Calu3 (cell line): ENCODE measurements around the gene ZIM2. TPM values are rescaled to one million over a fixed set of nuclear protein-coding genes. Genes with fewer than 3 reads are reported as not detected.

ENCODE experiments used
- BruUV-seq: library from RNA; stranded (reverse); fragments of 400-500 nt; replicated peaks from 2 replicates; lab custom pipeline; 2021; lab: Mats Ljungman, UMichigan
- CTCF ChIA-PET: fragments of 300-600 bp; sonication (Branson Sonifier 250); formaldehyde crosslinking; loops from one replicate; lab custom pipeline; 2022; ENCODE audit warnings: antibody characterized with exemption; lab: Charles Lee
- DNase-seq: peaks from one replicate; pipeline ENCODE4 v3.0.0; 2022
- H3K27ac Mint-ChIP-seq: one replicate; pipeline ENCODE4 v1.8.0; 2022; ENCODE audit warnings: mixed read lengths; ENCODE audit not compliant: unreplicated experiment
- H3K27me3 Mint-ChIP-seq: one replicate; pipeline ENCODE4 v1.8.0; 2022; ENCODE audit warnings: mixed read lengths; ENCODE audit not compliant: unreplicated experiment
- H3K36me3 Mint-ChIP-seq: one replicate; pipeline ENCODE4 v1.8.0; 2022; ENCODE audit warnings: mild to moderate bottlenecking, moderate library complexity, mixed read lengths; ENCODE audit not compliant: insufficient read depth, unreplicated experiment
- H3K4me1 Mint-ChIP-seq: one replicate; pipeline ENCODE4 v1.8.0; 2022; ENCODE audit warnings: mild to moderate bottlenecking, low read depth, mixed read lengths; ENCODE audit not compliant: unreplicated experiment
- H3K4me3 Mint-ChIP-seq: one replicate; pipeline ENCODE4 v1.8.0; 2022; ENCODE audit warnings: mild to moderate bottlenecking, low read depth, moderate library complexity, mixed read lengths; ENCODE audit not compliant: unreplicated experiment
- H3K9me3 Mint-ChIP-seq: one replicate; pipeline ENCODE4 v1.8.0; 2022; ENCODE audit warnings: low read depth, mixed read lengths; ENCODE audit not compliant: unreplicated experiment
- CTCF ChIP-seq: fragments of 200-600 bp; IDR thresholded peaks from one replicate; pipeline ENCODE4 v1.8.0; 2022; ENCODE audit warnings: antibody characterized with exemption; ENCODE audit not compliant: unreplicated experiment
- intact Hi-C: fragments of 100-400 bp; cut with micrococcal nuclease; formaldehyde crosslinking; loops from one replicate; pipeline ENCODE4 v1.10.0; 2022; ENCODE audit not compliant: unreplicated experiment
- total RNA-seq: library from RNA; stranded (reverse); gene quantifications from 2 replicates; pipeline ENCODE4 v1.2.3, GENCODE V29; 2022

The ZIM2 gene
- total RNA-seq, 1 experiment from 2014 or later = not detected

GRCh38 chr19:56823956-56824355 is 16.6 kb downstream of the ZIM2 start:
- Mint-ChIP-seq H3K27ac (no peak overlapping the region), H3K4me1 (no peaks in the 10 kb centered on the region), H3K4me3 (no peak overlapping the region), H3K27me3 (no peaks in the 10 kb centered on the region), H3K9me3 (peaks cover 16% of the 10 kb centered on the region), H3K36me3 (no peaks in the 10 kb centered on the region)
- intact Hi-C loops = no loop called here
- BruUV-seq = no TSS peak
- CTCF ChIA-PET = no interaction called here
- TF ChIP-seq CTCF = no peak
- no peak for DNase-seq

GRCh38 chr19:56823417-56823816 is 17.1 kb downstream of the ZIM2 start:
- Mint-ChIP-seq H3K4me3 (no peak overlapping the region), H3K4me1 (no peaks in the 10 kb centered on the region), H3K27me3 (no peaks in the 10 kb centered on the region), H3K27ac (no peak overlapping the region), H3K36me3 (no peaks in the 10 kb centered on the region), H3K9me3 (peaks cover 19% of the 10 kb centered on the region)
- no peak for DNase-seq
- no TSS peak for BruUV-seq
- CTCF ChIA-PET = no interaction called here
- no peak for TF ChIP-seq CTCF
- intact Hi-C loops = no loop called here

GRCh38 chr19:56822755-56823154 is 17.8 kb downstream of the ZIM2 start:
- Mint-ChIP-seq H3K27ac (no peak overlapping the region), H3K9me3 (peaks cover 23% of the 10 kb centered on the region), H3K27me3 (no peaks in the 10 kb centered on the region), H3K4me1 (no peaks in the 10 kb centered on the region), H3K4me3 (no peak overlapping the region), H3K36me3 (no peaks in the 10 kb centered on the region)
- intact Hi-C loops = no loop called here
- CTCF ChIA-PET = no interaction called here
- no peak for TF ChIP-seq CTCF
- no TSS peak for BruUV-seq
- DNase-seq = no peak

- Mint-ChIP-seq H3K4me3 (no peak overlapping the region), H3K27me3 (no peaks in the 10 kb centered on the region), H3K36me3 (no peaks in the 10 kb centered on the region), H3K4me1 (no peaks in the 10 kb centered on the region), H3K27ac (no peak overlapping the region), H3K9me3 (peaks cover 28% of the 10 kb centered on the region)
- intact Hi-C loops = no loop called here
- CTCF ChIA-PET = interaction anchor here (0.6 kb wide), 1 partner anchor 39 kb away, joined by 5 read pairs; no protein-coding TSS in a partner anchor
- BruUV-seq = no TSS peak
- no peak for DNase-seq
- no peak for TF ChIP-seq CTCF
Observed at GRCh38 chr19:56821675-56822074, 18.9 kb downstream of the ZIM2 start.
